HepG2 (cell line): ENCODE measurements around the gene FKBP1B. TPM values are rescaled to one million over a fixed set of nuclear protein-coding genes. Genes with fewer than 3 reads are reported as not detected.

Source experiments
- ADNP ChIP-seq: sonication (generic); formaldehyde crosslinking; IDR thresholded peaks from 2 replicates; pipeline ENCODE4 v1.4.0; 2020; ENCODE audit warnings: missing genetic modification reagents
- ATM ChIP-seq: fragments of 450-650 bp; IDR thresholded peaks from 2 replicates; pipeline ENCODE4 v1.7.1; 2017; ENCODE audit warnings: mild to moderate bottlenecking, borderline replicate concordance
- CHCHD3 ChIP-seq: sonication (generic); formaldehyde crosslinking; IDR thresholded peaks from 2 replicates; pipeline ENCODE4 v1.8.0; 2022; ENCODE audit warnings: mild to moderate bottlenecking, missing genetic modification reagents, moderate library complexity
- HIVEP1 ChIP-seq: sonication (generic); formaldehyde crosslinking; IDR thresholded peaks from 2 replicates; pipeline ENCODE4 v1.4.0; 2020; ENCODE audit warnings: mild to moderate bottlenecking, missing genetic modification reagents
- HOXA7 ChIP-seq: sonication (generic); formaldehyde crosslinking; IDR thresholded peaks from 2 replicates; pipeline ENCODE4 v1.8.1; 2022; ENCODE audit warnings: mild to moderate bottlenecking, missing genetic modification reagents, moderate library complexity
- KLF16 ChIP-seq, 2 experiments: sonication (generic) in 1 of 2; formaldehyde crosslinking in 1 of 2; IDR thresholded peaks; 2 replicates each; pipeline versions ENCODE4 v1.6.1 to v1.8.0; 2016 to 2023; ENCODE audit warnings: missing genetic modification reagents in 2 of 2, missing compliant biosample characterization in 1 of 2
- NFKBIZ ChIP-seq: IDR thresholded peaks from 2 replicates; pipeline ENCODE4 v1.6.1; 2018; ENCODE audit warnings: missing genetic modification reagents, missing compliant biosample characterization
- RELA ChIP-seq: sonication (generic); formaldehyde crosslinking; IDR thresholded peaks from 2 replicates; pipeline ENCODE4 v1.4.0; 2020; ENCODE audit warnings: missing genetic modification reagents
- SMYD3 ChIP-seq: sonication (generic); formaldehyde crosslinking; IDR thresholded peaks from 2 replicates; pipeline ENCODE4 v1.8.1; 2023; ENCODE audit warnings: mild to moderate bottlenecking, missing genetic modification reagents
- ZBTB21 ChIP-seq: sonication (generic); formaldehyde crosslinking; IDR thresholded peaks from 2 replicates; pipeline ENCODE4 v1.4.0; 2020; ENCODE audit warnings: missing genetic modification reagents
- ZFP90 ChIP-seq: sonication (generic); formaldehyde crosslinking; IDR thresholded peaks from 2 replicates; pipeline ENCODE4 v1.8.0; 2022; ENCODE audit warnings: missing genetic modification reagents, mild to moderate bottlenecking, inconsistent platforms, borderline replicate concordance
- ZFYVE20 ChIP-seq: sonication (generic); formaldehyde crosslinking; IDR thresholded peaks from 2 replicates; pipeline ENCODE4 v1.8.0; 2023; ENCODE audit warnings: low read depth, mild to moderate bottlenecking, moderate library complexity, missing genetic modification reagents, borderline replicate concordance
- ZKSCAN5 ChIP-seq: sonication (generic); formaldehyde crosslinking; IDR thresholded peaks from 2 replicates; pipeline ENCODE4 v1.5.1; 2020; ENCODE audit warnings: mild to moderate bottlenecking, missing genetic modification reagents
- ZNF232 ChIP-seq: sonication (generic); formaldehyde crosslinking; IDR thresholded peaks from 2 replicates; pipeline ENCODE4 v1.4.0; 2020; ENCODE audit warnings: missing genetic modification reagents, borderline replicate concordance
- ZNF335 ChIP-seq: sonication (generic); formaldehyde crosslinking; IDR thresholded peaks from 2 replicates; pipeline ENCODE4 v1.4.0; 2020; ENCODE audit warnings: missing genetic modification reagents
- ZNF615 ChIP-seq: sonication (generic); formaldehyde crosslinking; IDR thresholded peaks from 2 replicates; pipeline ENCODE4 v1.5.0; 2020; ENCODE audit warnings: mild to moderate bottlenecking, missing genetic modification reagents, borderline replicate concordance
- ZNF766 ChIP-seq: sonication (generic); formaldehyde crosslinking; IDR thresholded peaks from 2 replicates; pipeline ENCODE4 v1.5.0; 2020; ENCODE audit warnings: missing genetic modification reagents, borderline replicate concordance
- ZNF782 ChIP-seq: sonication (generic); formaldehyde crosslinking; IDR thresholded peaks from 2 replicates; pipeline ENCODE4 v1.4.0; 2020; ENCODE audit warnings: missing genetic modification reagents, mild to moderate bottlenecking, borderline replicate concordance
- polyA plus RNA-seq, 8 experiments: library from polyadenylated mRNA; depleted of rRNA in 3 of 8; stranded (reverse) in 7 of 8; unstranded in 1 of 8; fragments of >200 nt; fragmentation: Illumina TruSeq in 4 of 8; extraction: Trizol in 4 of 8; gene quantifications; 2 replicates each; pipeline versions ENCODE4 v1.2.1 to v1.2.3, GENCODE V29; 2011 to 2016; ENCODE audit warnings: low read depth in 4 of 8, missing spikeins in 1 of 8, mixed read lengths in 1 of 8; ENCODE audit not compliant: insufficient read depth in 1 of 8
- total RNA-seq, 5 experiments: library from RNA; depleted of rRNA; stranded (reverse); fragments of >200 nt; fragmentation: Illumina TruSeq; extraction: Trizol; gene quantifications; 2 replicates each; pipeline ENCODE4 v1.2.3, GENCODE V29; 2016; ENCODE audit warnings: low read depth in 1 of 5
- TF ChIP-seq, protein P1 (sequence below): sonication (generic); formaldehyde crosslinking; IDR thresholded peaks from 2 replicates; pipeline ENCODE4 v1.4.0; 2020; ENCODE audit warnings: low read depth, mild to moderate bottlenecking, missing genetic modification reagents
- TF ChIP-seq, protein P2 (sequence below): sonication (generic); formaldehyde crosslinking; IDR thresholded peaks from 2 replicates; pipeline ENCODE4 v1.8.1; 2023; ENCODE audit warnings: missing genetic modification reagents, mild to moderate bottlenecking, borderline replicate concordance
- TF ChIP-seq, protein P3 (sequence below): sonication (generic); formaldehyde crosslinking; IDR thresholded peaks from 2 replicates; pipeline ENCODE4 v1.5.0; 2020; ENCODE audit warnings: mild to moderate bottlenecking, missing genetic modification reagents
- TF ChIP-seq, protein P4 (sequence below): sonication (generic); formaldehyde crosslinking; IDR thresholded peaks from 2 replicates; pipeline ENCODE4 v1.4.0; 2020; ENCODE audit warnings: mild to moderate bottlenecking, missing genetic modification reagents
- TF ChIP-seq, protein P5 (sequence below): IDR thresholded peaks from 2 replicates; pipeline ENCODE4 v1.6.1; 2016; ENCODE audit warnings: control low read depth

FKBP1B gene
- total and polyA plus RNA-seq, 2 of the 13 experiments (the other 11 are each of a cell fraction or from before 2014, with no cell fraction given) = 35.2 to 96.3 TPM

DNA sequence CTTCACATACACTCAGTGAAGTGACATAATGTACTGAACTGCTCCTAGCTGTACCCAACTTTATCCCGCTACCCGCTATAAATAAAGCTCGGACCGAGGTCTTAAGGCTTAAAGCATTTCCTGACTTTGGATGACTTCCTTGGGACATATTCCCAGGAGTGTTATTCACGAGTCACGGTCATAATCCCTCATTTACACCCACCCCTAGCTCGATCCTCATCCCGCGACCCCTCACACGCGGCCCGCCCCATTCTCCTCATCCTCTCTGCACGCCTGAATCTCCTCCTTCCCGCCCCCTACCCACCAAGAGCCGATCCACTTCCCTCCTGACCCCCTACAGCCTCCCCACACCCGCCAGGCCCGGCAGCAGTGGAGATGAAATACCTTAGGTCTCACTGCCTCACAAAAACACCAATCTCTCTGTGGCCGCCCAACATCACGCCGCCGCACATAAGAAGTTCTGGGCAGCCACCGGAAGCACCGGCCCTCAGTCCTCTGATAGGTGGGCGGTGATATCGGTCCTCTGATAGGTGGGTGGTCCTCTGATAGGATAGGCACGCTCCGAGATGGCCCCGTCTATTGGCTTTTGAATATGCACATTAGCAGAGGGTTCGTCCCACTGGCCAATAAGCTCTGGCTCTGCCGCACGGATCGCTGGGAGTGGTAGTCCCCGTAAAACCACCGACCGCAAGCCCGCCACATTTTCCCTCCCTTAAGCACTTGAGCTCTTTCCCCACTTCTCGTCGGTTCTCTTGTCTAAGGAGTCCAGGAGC lies 2.4 kb upstream of the FKBP1B start, which contains the start of gene WDCP (continued):
- TF ChIP-seq ZNF766 (CRISPR knock-in tag) = peak; percentile 72; the same call in 1 of the 2 replicates
- TF ChIP-seq, protein P1, sequence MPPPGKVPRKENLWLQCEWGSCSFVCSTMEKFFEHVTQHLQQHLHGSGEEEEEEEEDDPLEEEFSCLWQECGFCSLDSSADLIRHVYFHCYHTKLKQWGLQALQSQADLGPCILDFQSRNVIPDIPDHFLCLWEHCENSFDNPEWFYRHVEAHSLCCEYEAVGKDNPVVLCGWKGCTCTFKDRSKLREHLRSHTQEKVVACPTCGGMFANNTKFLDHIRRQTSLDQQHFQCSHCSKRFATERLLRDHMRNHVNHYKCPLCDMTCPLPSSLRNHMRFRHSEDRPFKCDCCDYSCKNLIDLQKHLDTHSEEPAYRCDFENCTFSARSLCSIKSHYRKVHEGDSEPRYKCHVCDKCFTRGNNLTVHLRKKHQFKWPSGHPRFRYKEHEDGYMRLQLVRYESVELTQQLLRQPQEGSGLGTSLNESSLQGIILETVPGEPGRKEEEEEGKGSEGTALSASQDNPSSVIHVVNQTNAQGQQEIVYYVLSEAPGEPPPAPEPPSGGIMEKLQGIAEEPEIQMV (CRISPR knock-in tag) = no peak
- no peak for TF ChIP-seq ATM
- peak; percentile 94 for TF ChIP-seq ZFP90 (CRISPR knock-in tag)
- TF ChIP-seq, protein P2, sequence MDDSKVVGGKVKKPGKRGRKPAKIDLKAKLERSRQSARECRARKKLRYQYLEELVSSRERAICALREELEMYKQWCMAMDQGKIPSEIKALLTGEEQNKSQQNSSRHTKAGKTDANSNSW = no peak
- peak; percentile 24; the same call in 1 of the 2 replicates for TF ChIP-seq NFKBIZ (CRISPR knock-in tag)
- TF ChIP-seq HOXA7 (CRISPR knock-in tag) = no peak
- no peak for TF ChIP-seq ZNF782
- no peak for TF ChIP-seq ZBTB21 (CRISPR knock-in tag)
- TF ChIP-seq, protein P3, sequence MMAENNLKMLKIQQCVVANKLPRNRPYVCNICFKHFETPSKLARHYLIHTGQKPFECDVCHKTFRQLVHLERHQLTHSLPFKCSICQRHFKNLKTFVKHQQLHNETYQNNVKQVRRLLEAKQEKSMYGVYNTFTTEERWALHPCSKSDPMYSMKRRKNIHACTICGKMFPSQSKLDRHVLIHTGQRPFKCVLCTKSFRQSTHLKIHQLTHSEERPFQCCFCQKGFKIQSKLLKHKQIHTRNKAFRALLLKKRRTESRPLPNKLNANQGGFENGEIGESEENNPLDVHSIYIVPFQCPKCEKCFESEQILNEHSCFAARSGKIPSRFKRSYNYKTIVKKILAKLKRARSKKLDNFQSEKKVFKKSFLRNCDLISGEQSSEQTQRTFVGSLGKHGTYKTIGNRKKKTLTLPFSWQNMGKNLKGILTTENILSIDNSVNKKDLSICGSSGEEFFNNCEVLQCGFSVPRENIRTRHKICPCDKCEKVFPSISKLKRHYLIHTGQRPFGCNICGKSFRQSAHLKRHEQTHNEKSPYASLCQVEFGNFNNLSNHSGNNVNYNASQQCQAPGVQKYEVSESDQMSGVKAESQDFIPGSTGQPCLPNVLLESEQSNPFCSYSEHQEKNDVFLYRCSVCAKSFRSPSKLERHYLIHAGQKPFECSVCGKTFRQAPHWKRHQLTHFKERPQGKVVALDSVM (CRISPR knock-in tag) = peak; percentile 7; the same call in 1 of the 2 replicates
- no peak for TF ChIP-seq ZNF615 (CRISPR knock-in tag)
- no peak for TF ChIP-seq SMYD3 (CRISPR knock-in tag)
- peak; percentile 84; the same call in 1 of the 2 replicates for TF ChIP-seq ZNF232
- TF ChIP-seq ZKSCAN5 (CRISPR knock-in tag) = 0 out of 2 replicates have a peak, but pooled peaks have one; percentile 17
- TF ChIP-seq RELA (CRISPR knock-in tag) = no peak
- no peak for TF ChIP-seq ZFYVE20 (CRISPR knock-in tag)
- no peak; the same call in 1 of the 2 replicates for TF ChIP-seq ZNF335 (CRISPR knock-in tag)
- TF ChIP-seq, protein P4, sequence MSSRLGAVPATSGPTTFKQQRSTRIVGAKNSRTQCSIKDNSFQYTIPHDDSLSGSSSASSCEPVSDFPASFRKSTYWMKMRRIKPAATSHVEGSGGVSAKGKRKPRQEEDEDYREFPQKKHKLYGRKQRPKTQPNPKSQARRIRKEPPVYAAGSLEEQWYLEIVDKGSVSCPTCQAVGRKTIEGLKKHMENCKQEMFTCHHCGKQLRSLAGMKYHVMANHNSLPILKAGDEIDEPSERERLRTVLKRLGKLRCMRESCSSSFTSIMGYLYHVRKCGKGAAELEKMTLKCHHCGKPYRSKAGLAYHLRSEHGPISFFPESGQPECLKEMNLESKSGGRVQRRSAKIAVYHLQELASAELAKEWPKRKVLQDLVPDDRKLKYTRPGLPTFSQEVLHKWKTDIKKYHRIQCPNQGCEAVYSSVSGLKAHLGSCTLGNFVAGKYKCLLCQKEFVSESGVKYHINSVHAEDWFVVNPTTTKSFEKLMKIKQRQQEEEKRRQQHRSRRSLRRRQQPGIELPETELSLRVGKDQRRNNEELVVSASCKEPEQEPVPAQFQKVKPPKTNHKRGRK (CRISPR knock-in tag) = no peak
- no peak for TF ChIP-seq ADNP (CRISPR knock-in tag)
- TF ChIP-seq CHCHD3 (CRISPR knock-in tag) = no peak
- 0 out of 2 replicates have a peak, but pooled peaks have one; percentile 63 for TF ChIP-seq HIVEP1
- TF ChIP-seq, protein P5, sequence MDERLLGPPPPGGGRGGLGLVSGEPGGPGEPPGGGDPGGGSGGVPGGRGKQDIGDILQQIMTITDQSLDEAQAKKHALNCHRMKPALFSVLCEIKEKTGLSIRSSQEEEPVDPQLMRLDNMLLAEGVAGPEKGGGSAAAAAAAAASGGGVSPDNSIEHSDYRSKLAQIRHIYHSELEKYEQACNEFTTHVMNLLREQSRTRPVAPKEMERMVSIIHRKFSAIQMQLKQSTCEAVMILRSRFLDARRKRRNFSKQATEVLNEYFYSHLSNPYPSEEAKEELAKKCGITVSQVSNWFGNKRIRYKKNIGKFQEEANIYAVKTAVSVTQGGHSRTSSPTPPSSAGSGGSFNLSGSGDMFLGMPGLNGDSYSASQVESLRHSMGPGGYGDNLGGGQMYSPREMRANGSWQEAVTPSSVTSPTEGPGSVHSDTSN (CRISPR knock-in tag) = peak; percentile 74
- peak in 1 of 2 experiments; percentile 41; a peak in 1 of 4 replicates for TF ChIP-seq KLF16 (CRISPR knock-in tag; IDR thresholded peaks at IDR 0.05)
